GM20000 (cell line): Measurements from ENCODE around the gene DOCK8.
"Not testable (repeated sequence)": the region's sequence is repeated elsewhere in the genome, so short reads cannot be mapped to it uniquely, and the experiment has no call there.

ENCODE experiments used
- DNase-seq: peaks from one replicate; pipeline ENCODE4 v3.0.0; 2012; ENCODE audit warnings: low spot score
- CTCF ChIP-seq: IDR thresholded peaks from 2 replicates; pipeline ENCODE4 v1.5.1; 2012; ENCODE audit warnings: mild to moderate bottlenecking, control low read depth; ENCODE audit errors: extremely low read depth, missing control alignments

Gene DOCK8

DNA sequence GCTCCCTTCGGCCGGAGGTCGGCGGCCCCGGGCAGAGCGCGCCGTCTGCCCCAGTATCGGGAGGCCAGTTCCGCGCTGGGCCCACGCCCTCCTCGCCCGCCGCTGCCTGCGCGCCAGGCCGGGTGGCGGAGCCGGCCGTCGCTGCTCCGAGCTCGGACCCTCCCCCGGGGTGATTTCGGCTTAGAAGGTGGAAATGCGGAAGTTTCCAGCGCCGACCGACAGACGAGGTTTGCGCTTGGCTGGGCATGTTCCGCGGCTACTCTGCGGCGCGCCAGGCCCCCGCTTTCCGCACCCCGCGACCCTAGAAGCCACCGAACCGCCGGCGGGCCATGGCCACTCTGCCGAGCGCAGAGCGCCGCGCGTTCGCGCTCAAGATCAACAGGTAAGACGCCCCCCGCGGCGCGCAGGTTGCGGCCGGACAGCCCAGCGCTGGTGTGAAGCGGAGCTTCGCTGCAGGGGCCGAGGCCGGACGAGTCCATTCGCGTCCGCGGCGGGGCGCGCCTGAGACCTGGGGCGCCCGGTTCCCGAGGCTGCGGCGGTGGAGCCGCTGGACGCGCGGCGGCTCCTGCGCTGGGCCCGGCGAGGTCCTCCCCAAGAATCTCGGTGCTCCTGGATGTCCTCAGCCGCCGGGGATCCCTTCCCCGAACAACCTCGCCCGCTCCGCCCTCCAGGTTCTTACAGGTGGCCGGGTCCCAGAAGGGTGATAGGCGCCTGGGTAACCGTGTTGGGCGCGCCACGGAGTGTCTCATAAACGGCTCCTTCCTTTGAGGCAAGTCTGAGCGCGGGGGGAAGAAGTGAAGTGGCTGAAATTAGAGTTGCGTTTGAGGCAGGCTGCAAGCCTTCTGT lies at the start of gene DOCK8:
Gene DOCK8 (plus strand): TSS at position 218 of the 846 bp plus-strand sequence. CDS start 112 bp downstream, at position 330.
- peak; percentile 89 for DNase-seq
- TF ChIP-seq CTCF: peak; percentile 63

DNA sequence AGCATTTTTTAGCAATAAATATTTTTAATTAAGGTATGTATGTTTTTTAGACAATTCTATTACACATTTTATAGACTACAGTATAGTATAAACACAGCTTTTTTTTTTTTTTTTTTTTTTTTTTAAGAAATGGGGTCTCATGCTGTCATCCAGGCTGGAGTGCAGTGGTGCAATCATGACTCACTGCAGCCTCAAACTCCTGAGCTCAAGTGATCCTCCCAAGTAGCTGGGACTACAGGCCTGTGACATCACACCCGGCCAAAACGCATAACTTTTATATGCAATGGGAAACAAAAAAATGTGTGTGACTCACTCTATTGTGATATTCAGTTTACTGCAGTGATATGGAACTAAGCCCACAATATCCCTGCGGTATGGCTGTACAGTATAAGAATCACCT lies 44.9 kb upstream of the DOCK8 start:
- DNase-seq: not testable (repeated sequence)

GRCh38 chr9:178140-178825 lies 36.4 kb upstream of the DOCK8 start:
- not testable (repeated sequence) for DNase-seq

GRCh38 chr9:178970-179383 lies 35.7 kb upstream of the DOCK8 start, which contains the start of gene ZNG1A:
Gene ZNG1A, minus strand, starts transcription at chr9:179056. Its CDS starts 87 bp downstream, at chr9:178969.
- not testable (repeated sequence) for DNase-seq

DNA sequence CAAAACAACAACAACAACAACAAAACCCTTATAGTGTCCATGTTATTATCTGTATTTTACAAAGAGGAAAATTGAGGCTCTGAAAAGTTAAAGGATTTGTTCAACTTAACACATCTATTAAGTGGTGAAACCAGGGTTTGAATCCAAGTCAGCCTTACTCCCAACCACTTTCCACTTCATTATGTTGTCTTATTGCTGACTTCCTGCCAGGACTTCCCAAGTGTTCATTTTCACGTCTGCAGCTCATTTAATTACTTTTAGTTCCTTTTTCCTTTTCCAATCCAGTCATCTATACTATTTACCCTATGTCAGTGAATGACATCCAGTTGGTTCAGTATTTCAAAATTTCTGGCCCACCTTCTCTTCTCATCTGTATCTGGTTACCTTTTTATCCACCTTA lies 15.1 kb upstream of the DOCK8 start:
- DNase-seq: not testable (repeated sequence)

DNA sequence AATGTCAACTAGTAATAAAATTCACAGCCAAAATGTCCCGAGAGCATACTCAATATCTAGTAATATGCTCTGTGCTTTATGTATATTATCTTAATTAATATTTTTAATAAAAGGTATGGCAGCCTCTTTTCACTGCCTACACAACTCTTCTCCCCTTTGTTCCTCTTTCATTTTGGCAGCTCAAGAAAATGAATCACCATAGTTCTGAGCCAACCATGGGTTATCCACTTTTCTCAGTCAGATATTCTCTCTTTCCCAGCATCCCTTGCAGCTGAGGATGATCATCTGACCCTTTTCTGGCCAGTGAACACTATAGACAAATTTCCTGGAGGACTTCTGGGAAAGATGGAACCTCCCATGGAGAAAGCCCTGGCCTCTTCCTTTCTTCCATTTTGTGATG lies 8.2 kb upstream of the DOCK8 start:
- no peak for DNase-seq
- no peak for TF ChIP-seq CTCF

DNA sequence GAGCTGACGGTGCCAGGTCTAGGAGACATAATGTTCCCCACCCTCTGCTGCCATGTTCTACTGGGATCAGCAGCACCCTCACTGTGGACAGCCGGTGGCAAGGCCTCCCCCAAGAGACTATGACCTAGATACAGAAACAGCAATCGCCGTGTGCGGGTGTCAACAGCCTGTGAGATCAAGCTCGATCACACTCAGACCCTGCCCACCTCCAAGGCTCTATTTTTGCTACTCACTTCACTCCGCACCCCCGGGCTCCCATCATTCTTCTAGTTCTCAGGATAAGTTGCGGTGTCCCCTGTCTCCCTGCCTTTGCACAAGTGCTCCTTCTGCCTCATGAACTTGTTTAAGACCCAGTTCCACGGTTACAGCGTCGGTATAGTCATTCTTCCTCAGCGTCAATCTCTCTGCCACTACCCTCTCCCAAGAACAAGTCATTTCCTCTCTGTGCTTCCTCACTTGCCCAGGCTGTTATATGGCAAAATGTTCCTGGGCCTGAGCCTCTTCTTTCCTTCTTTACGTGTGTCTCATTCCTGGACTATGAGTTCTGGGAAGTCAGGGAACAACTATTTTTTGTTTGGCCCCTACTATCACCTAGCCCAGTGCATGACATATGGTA lies 5.4 kb upstream of the DOCK8 start:
- DNase-seq: no peak
- TF ChIP-seq CTCF: no peak

- TF ChIP-seq CTCF: no peak
- no peak for DNase-seq
These were observed 3.6 kb upstream of the DOCK8 start for GRCh38 chr9:211036-211435.

GRCh38 chr9:211557-211956 lies 3.1 kb upstream of the DOCK8 start:
- no peak for DNase-seq
- TF ChIP-seq CTCF: no peak
